Panc1 (cell line): ENCODE results near the gene LRRK1. TPM values are rescaled to one million over a fixed set of nuclear protein-coding genes. Genes with fewer than 3 reads are reported as not detected.

Experiments used
- ATAC-seq: fragments of 200-7000 bp; cut with Tn5 transposase; 2 replicates; pipeline ENCODE4 v1.9.1; 2020; ENCODE audit warnings: mild to moderate bottlenecking, moderate library complexity
- BruUV-seq: library from RNA; stranded (reverse); fragments of 400-500 nt; replicated peaks from 2 replicates; lab custom pipeline; 2021; lab: Mats Ljungman, UMichigan
- CTCF ChIA-PET: fragments of 300-600 bp; sonication (Branson Sonifier 250); formaldehyde crosslinking; loops from one replicate; lab custom pipeline; 2022; ENCODE audit warnings: antibody characterized with exemption; lab: Charles Lee
- POLR2A ChIA-PET: fragments of 300-600 bp; sonication (Branson Sonifier 250); formaldehyde crosslinking; loops from one replicate; lab custom pipeline; 2022; ENCODE audit warnings: antibody characterized with exemption; lab: Charles Lee
- DNase-seq: peaks from one replicate; pipeline ENCODE4 v3.0.0-alpha.2; 2010; ENCODE audit warnings: low read depth, low spot score
- H3K27ac ChIP-seq: 2 replicates; pipeline ENCODE4 v1.5.1; 2011; ENCODE audit warnings: mild to moderate bottlenecking, low read length, inconsistent platforms
- H3K27me3 ChIP-seq: fragments of 200-500 bp; sonication (Bioruptor generic); 2 replicates; pipeline ENCODE4 v1.6.0; 2014; ENCODE audit warnings: low read length, inconsistent platforms; ENCODE audit not compliant: control insufficient read depth, insufficient read depth
- H3K36me3 ChIP-seq: fragments of 200-500 bp; sonication (Bioruptor generic); 2 replicates; pipeline ENCODE4 v1.5.1; 2014; ENCODE audit warnings: inconsistent platforms, mild to moderate bottlenecking, low read length, moderate library complexity; ENCODE audit not compliant: control insufficient read depth, insufficient read depth
- H3K4me1 ChIP-seq: 2 replicates; pipeline ENCODE4 v1.5.1; 2011; ENCODE audit warnings: inconsistent platforms, mild to moderate bottlenecking, low read length, moderate library complexity; ENCODE audit not compliant: control insufficient read depth, insufficient read depth
- H3K4me3 ChIP-seq, 2 experiments: 2 replicates each; pipeline ENCODE4 v1.5.1; 2011 to 2012; ENCODE audit warnings: low read depth in 2 of 2, low read length in 2 of 2, mild to moderate bottlenecking in 2 of 2, inconsistent platforms in 1 of 2, moderate library complexity in 1 of 2
- H3K9me3 ChIP-seq: fragments of 200-500 bp; sonication (Bioruptor generic); 2 replicates; pipeline ENCODE4 v1.5.1; 2014; ENCODE audit warnings: low read depth, mild to moderate bottlenecking, inconsistent platforms, low read length, moderate library complexity; ENCODE audit not compliant: control insufficient read depth, insufficient read depth
- CTCF ChIP-seq: fragments of 450-650 bp; IDR thresholded peaks from 2 replicates; pipeline ENCODE4 v1.5.1; 2017; ENCODE audit warnings: mild to moderate bottlenecking
- POLR2AphosphoS5 ChIP-seq: IDR thresholded peaks from 2 replicates; pipeline ENCODE4 v1.6.1; 2012; ENCODE audit warnings: mild to moderate bottlenecking, low read depth, low read length, moderate library complexity
- REST ChIP-seq, 2 experiments: IDR thresholded peaks; 2 replicates each; pipeline ENCODE4 v1.6.1; 2011 to 2012; ENCODE audit warnings: low read depth in 2 of 2, control low read depth in 1 of 2, low read length in 1 of 2, mild to moderate bottlenecking in 1 of 2, moderate library complexity in 1 of 2; ENCODE audit not compliant: insufficient read depth in 1 of 2
- SIN3A ChIP-seq: IDR thresholded peaks from 2 replicates; pipeline ENCODE4 v1.6.1; 2012; ENCODE audit warnings: low read depth, mild to moderate bottlenecking, low read length, moderate library complexity, borderline replicate concordance; ENCODE audit not compliant: insufficient read depth
- TCF7L2 ChIP-seq: IDR thresholded peaks from 2 replicates; pipeline ENCODE4 v1.6.1; 2011; ENCODE audit warnings: mild to moderate bottlenecking, low read depth, low read length, inconsistent platforms
- in situ Hi-C: cut with HindIII; loops from 2 replicates; pipeline ENCODE4 v1.10.0; 2016; ENCODE audit warnings: low sequenced_read_pairs, low pct_unique_long_range_greater_than_20kb
- intact Hi-C: fragments of 100-400 bp; cut with micrococcal nuclease; formaldehyde crosslinking; loops from one replicate; pipeline ENCODE4 v1.10.0; 2022; ENCODE audit not compliant: unreplicated experiment
- total RNA-seq: library from RNA; stranded (reverse); gene quantifications from one replicate; pipeline ENCODE4 v1.2.1, GENCODE V29; 2021; ENCODE audit not compliant: unreplicated experiment

Gene LRRK1
- total RNA-seq, 1 experiment from 2014 or later: 88.0 TPM

- intact Hi-C loops: no loop called here
- no TSS peak for BruUV-seq
- ChIA-PET POLR2A (no interaction called here), CTCF (interaction anchor here (0.7 kb wide), 1 partner anchor 127 kb away, joined by 3 read pairs; no protein-coding TSS in a partner anchor)
- H3K4me3 ChIP-seq: no peak overlapping the region
- H3K9me3 ChIP-seq: no peaks in the 10 kb centered on the region
- DNase-seq (no peak), ATAC-seq (no peak)
- H3K27ac ChIP-seq: no peak overlapping the region
- in situ Hi-C loops: no loop called here
- H3K27me3 ChIP-seq: no peaks in the 10 kb centered on the region
- TF ChIP-seq POLR2AphosphoS5 (no peak), REST (IDR thresholded peaks at IDR 0.05; ENCODE audit: insufficient read depth in 1 of 2, low read depth in 2 of 2, low read length in 1 of 2) (no peak), SIN3A (no peak), TCF7L2 (no peak), CTCF (no peak)
- peaks cover 5% of the 10 kb centered on the region for H3K36me3 ChIP-seq
- no peaks in the 10 kb centered on the region for H3K4me1 ChIP-seq
These were observed 128.2 kb downstream of the LRRK1 start for GRCh38 chr15:101047301-101047781.

- H3K4me3 ChIP-seq: no peak overlapping the region
- no peak for TF ChIP-seq CTCF
- TF ChIP-seq SIN3A: no peak
- no peak for TF ChIP-seq POLR2AphosphoS5
- no peak for TF ChIP-seq TCF7L2
- no peak for TF ChIP-seq REST (IDR thresholded peaks at IDR 0.05; ENCODE audit: insufficient read depth in 1 of 2, low read depth in 2 of 2, low read length in 1 of 2)
- intact Hi-C loops (no loop called here), in situ Hi-C loops (no loop called here)
- CTCF ChIA-PET: interaction anchor here (0.7 kb wide), 1 partner anchor 128 kb away, joined by 3 read pairs; no protein-coding TSS in a partner anchor
- no peak for DNase-seq
- H3K4me1 ChIP-seq: no peaks in the 10 kb centered on the region
- ATAC-seq: no peak
- POLR2A ChIA-PET: no interaction called here
- H3K9me3 ChIP-seq: no peaks in the 10 kb centered on the region
- BruUV-seq: no TSS peak
- H3K27me3 ChIP-seq: no peaks in the 10 kb centered on the region
- no peak overlapping the region for H3K27ac ChIP-seq
- H3K36me3 ChIP-seq: peaks cover 5% of the 10 kb centered on the region
These were observed 129.0 kb downstream of the LRRK1 start for GRCh38 chr15:101048176-101048575.
